Dedifferentiated amniotic fluid mesenchymal stem cell (primary cell): ENCODE results near the gene FBXO46.

Source experiments
- DNase-seq: peaks from one replicate; pipeline ENCODE4 v3.0.0-alpha.2; 2016; ENCODE audit errors: extremely low spot score

FBXO46 gene

GRCh38 chr19:45730368-45731288 lies at the start of gene FBXO46:
TSS of gene FBXO46 (minus strand) at chr19:45730896. CDS start at chr19:45713495, 17,401 bp downstream.
- DNase-seq, result peak; percentile 97

DNA sequence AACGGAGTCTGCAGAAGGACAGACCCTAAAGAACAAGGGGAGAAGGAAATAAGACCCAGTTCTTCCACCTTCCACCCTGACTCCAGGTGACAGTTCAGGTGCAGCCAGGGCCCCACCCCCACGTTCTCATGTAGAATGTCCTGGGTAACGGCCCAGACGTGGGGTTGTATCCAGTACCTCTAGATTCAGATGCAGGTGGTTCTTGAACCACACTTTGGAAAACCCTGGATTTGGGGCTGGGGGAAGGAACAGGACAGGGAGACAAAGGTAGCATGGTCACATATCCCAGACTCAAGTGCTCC lies 49.4 kb upstream of the FBXO46 start:
- DNase-seq, result no peak

- DNase-seq, result peak; percentile 6
Measured at GRCh38 chr19:45779231-45780145, 48.8 kb upstream of the FBXO46 start.

DNA sequence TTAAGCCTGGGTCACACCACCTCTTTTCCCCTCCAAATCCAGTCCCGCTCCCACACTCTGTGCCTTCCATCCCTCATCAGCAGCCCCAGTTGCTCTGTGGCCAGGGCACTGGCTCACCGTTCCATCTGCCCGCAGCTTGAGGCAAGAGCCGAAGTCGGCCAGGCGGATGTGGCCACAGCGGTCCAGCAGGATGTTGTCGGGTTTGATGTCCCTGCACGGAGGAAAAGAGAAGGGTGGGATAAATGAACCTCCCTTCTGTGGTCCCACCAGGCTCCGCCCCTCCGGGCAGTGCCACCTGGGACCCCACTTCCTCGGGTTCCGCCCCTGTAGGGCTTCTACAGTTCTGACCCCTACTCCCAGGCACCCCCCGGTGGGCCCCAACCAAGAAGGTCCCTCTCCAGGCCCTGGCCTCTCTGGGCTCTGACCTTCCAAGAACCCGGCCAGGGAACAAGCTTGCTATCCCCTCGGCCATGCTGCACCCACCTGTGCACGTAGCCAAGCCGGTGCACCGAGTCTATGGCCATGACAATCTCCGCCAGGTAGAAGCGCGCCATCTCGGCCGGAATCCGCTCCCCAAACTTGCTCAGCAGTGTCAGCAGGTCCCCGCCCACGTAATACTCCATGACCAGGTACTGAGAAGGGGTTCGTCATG lies 47.4 kb upstream of the FBXO46 start:
- DNase-seq, result peak; percentile 11

GRCh38 chr19:45777395-45777961 lies 46.8 kb upstream of the FBXO46 start:
- DNase-seq, result peak; percentile 3

- DNase-seq, result peak; percentile 9
Measured at GRCh38 chr19:45774765-45775164, 44.1 kb upstream of the FBXO46 start.

GRCh38 chr19:45773384-45773783 lies 42.7 kb upstream of the FBXO46 start:
- DNase-seq, result no peak

DNA sequence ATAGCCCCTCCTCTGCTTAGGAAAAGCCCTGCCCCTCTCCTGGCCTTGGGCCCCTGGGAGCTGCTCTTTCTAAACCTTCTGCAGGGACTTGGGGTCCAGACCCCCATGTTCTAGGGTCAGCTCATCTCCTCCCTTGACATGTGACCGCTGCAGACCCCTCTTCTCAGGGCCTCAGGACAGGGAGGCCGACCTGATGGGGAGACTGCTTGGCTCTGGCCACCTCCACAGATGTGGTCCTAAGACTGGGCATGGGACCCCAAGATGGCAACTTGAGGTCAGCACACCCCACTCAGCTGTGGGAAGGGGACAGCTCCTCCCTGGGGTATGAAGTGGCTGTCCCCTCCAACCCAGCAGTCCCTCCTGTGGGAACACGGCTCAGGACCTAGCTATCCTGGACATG lies 42.2 kb upstream of the FBXO46 start:
- DNase-seq, result no peak

GRCh38 chr19:45772130-45772840 lies 41.6 kb upstream of the FBXO46 start:
- no peak for DNase-seq

- DNase-seq, result no peak
Measured at GRCh38 chr19:45771311-45771933, 40.7 kb upstream of the FBXO46 start.

DNA sequence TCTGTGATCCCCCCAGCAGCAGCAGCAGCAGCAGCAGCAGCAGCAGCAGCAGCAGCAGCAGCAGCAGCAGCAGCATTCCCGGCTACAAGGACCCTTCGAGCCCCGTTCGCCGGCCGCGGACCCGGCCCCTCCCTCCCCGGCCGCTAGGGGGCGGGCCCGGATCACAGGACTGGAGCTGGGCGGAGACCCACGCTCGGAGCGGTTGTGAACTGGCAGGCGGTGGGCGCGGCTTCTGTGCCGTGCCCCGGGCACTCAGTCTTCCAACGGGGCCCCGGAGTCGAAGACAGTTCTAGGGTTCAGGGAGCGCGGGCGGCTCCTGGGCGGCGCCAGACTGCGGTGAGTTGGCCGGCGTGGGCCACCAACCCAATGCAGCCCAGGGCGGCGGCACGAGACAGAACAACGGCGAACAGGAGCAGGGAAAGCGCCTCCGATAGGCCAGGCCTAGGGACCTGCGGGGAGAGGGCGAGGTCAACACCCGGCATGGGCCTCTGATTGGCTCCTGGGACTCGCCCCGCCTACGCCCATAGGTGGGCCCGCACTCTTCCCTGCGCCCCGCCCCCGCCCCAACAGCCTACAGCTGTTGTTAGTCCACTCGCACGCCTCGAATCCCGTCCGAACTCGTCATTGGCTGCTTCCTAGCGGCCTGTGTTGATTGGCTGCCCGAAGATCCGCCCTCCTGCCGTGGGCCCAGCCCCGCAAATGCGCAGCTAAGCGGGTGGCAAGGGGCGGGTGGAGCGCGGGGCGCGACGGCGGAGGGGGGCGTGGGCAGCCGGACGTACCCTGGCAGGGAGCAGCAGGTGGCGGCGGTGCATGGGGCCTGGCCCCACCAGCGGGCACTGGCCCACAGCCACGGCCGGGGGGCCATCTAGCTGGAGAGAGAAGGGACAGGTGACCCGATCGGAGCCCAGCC lies 39.8 kb upstream of the FBXO46 start:
- peak; percentile 90 for DNase-seq

GRCh38 chr19:45769821-45770191 lies 39.1 kb upstream of the FBXO46 start:
- no peak for DNase-seq

DNA sequence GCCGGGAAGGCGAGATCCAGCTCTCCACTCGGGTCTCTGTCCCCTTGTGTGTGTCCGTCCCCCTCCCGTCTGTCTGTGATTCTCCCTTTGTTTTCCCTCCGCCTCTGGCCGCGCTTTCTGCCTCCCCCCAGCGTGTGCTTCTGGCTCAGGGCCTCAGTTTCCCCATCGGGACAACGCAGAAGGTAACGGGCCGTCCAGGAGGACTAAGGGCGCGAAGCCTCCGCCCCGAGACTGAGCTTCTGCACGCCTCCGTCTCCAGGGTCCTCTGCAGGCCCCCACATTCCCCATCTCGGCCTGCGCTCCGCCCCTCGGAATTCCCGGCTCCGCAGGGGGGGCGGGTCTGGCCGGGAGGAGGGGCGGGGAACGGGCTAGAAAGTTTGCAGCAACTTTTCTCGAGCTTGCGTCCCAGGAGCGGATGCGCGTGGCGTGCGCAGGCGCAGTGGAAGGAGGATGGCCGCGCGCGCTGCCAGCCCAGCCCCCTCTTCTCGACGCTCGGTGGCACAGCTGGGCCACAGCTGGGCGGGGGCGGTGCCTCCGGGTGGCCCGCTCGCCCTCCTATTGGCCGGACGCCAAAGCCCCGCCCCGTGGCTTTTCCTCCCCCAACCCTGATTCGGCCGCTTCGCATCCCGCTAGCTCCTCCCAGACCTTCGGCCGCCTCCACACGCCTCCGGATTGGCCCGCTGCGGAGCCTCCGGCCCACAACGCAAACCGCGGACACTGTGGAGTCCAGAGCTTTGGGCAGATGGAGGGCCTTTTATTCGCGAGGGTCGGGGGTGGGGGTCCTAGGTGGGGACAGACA lies 38.5 kb upstream of the FBXO46 start, which contains the start of gene SIX5:
SIX5 (minus strand) TSS at position 269 of the 799 bp plus-strand sequence. CDS start 408 bp downstream, outside the sequence.
- peak; percentile 96 for DNase-seq

GRCh38 chr19:45768655-45768983 lies 37.9 kb upstream of the FBXO46 start:
- no peak for DNase-seq

- DNase-seq, result peak; percentile 37
Measured at GRCh38 chr19:45767881-45768654, 37.4 kb upstream of the FBXO46 start.

GRCh38 chr19:45767410-45767880 lies 36.7 kb upstream of the FBXO46 start:
- DNase-seq, result peak; percentile 85

DNA sequence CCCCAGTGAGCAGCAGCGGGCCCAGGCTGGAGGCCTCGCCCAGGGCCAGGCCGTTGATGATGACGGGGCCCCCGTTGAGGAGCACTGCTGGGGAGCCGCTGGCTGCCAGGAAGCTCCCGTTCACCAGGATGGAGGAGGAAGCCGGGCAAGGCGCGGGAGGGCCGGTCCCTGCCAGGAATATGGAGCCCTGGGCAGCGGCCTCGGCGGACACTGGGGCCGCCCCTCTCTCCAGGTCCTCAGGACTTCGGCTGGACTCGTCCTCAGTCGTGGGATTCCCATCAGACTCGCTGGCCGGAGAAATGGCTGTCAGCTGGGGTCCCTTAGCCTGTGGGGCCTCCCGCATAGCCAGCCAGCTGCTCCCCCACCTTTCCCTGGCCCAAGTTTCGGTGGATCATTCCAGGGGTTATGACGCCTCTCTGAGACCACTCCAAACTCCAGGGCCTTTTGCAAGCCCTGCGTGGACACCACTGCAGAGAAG lies 36.2 kb upstream of the FBXO46 start:
- DNase-seq, result no peak
